ENCODE data around the gene CD3D.

CD3D gene

DNA sequence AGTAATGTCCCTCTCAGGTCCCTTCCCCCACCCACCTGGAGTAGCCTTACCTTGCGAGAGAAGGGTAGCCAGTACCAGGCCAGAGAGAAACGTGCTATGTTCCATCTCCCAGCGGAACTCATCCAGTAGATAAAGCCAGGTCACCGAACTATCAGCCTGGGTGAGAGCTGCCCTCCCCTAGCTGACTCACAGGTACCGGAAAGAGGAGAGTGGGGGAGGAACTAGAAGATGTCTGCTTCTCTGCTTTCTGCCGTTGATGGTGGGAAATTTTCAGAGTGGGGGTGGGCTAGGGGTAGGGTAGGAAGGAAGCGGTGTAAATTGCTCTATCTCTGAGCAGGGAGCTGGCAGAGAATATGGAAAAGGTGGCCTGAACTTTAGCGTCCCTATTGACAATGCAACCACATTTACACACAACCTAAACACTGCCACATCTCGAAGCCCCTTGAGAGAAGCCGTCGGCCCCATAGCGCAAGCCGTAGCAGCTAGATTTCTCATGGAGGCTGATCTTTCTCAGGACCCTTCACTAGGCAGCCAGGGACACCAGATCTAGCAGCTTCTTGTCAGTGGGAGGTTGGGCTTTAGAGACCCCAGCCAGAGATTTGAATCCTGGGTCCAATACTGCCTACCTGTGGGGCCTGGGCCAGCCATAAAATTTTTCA, at the start of gene CD3D:
TSS of gene CD3D (minus strand) at position 203 of the 659 bp plus-strand sequence. CDS start at position 105, 98 bp downstream.
- peak; percentile 33 to 61 (median 50) for DNase-seq (ENCODE audit: low read depth in 3 of 3)

DNA sequence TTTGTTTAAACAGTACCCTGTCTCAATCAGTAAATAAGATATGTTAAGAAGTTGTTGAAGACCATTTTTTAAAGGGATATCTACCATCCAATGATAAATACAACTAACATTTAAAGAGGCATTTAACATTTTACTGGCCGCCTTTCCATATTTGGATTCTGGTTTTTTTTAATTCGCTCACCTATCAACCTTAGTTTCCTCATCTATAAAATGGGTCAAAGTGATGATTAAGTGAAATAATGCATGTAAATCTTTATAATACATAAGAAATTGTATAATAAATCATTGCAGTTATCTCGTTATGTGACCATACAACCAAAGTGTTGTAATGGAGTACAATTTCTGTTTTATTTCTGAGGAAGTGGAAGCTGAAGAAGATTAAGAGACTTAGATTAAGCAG, 41.2 kb upstream of the CD3D start:
- no peak for DNase-seq (ENCODE audit: low read depth in 3 of 3)

DNA sequence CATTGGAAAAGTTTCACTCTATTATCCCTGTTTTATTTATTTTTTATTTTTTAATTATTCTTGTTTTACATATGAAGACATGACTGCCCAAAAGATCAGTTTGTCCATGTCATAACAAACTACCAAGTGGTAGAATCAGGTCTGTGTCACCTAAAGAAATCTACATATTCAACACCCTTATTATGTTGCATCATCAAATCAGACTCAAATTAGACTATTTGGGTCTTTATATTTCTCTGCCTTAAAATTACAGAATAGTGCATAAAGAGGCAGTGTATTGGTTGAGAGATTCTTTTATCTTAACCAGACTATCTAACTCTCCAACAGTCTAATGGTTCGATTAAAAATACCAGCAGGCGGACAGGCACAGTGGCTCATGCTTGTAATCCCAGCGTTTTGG, 40.4 kb upstream of the CD3D start:
- DNase-seq (ENCODE audit: low read depth in 3 of 3) = no peak

DNA sequence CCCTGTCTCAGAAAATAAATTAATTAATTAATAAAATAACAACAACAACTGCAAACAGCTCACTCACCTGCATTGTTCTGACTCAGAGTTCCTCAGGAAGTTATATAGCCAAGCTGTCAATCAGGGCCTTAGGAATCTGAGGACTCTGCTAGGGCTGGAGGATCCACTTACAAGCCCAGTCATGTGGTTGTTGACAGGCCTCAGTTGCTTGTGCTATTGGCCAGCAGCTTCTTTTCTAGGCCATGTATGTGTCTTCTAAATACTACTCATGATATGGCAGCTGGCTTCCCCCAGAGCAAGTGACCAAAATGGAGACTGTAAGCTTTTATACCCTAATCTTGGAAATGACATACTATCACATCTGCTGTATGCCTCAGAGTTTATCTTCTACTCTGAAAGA, 38.1 kb upstream of the CD3D start:
- DNase-seq (ENCODE audit: low read depth in 3 of 3) = no peak

DNA sequence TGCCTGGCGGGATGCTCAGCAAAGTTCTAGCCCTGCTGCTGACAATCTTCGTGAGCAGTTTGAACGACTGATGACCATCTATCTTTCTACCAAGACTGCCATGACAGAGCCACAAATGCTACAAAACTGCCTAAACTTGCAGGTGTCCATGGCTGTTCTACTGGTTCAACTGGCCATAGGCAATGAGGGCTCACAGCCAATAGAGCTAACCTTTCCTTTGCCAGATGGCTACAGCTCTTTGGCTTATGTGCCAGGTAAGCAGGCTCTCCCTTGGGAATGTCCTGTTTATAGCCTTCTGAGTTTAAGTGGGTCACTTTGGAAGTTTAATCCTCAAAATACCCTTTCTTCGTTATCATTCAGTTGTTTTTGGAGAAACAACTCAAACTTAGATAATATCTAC, 37.0 kb upstream of the CD3D start:
- no peak for DNase-seq (ENCODE audit: low read depth in 3 of 3)

DNA sequence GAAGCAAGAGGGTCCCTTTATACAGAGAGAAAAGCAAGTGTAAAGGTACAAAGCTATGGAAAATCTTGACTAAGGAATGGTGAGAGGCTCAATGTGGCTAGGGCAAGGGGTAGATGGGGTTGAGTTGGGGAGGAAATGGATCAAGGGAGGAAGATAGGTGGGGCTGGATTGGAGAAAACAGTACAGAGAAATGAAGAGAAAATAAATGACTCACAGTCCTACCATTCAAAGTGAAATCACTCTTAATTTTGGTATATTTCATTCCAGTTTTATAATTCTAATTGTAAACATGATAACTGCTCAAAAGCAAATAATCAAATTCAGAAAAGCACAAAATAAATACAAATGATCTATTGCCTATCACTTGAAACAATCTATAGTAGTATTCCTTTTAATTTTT, 33.5 kb upstream of the CD3D start:
- DNase-seq (ENCODE audit: low read depth in 3 of 3) = no peak

DNA sequence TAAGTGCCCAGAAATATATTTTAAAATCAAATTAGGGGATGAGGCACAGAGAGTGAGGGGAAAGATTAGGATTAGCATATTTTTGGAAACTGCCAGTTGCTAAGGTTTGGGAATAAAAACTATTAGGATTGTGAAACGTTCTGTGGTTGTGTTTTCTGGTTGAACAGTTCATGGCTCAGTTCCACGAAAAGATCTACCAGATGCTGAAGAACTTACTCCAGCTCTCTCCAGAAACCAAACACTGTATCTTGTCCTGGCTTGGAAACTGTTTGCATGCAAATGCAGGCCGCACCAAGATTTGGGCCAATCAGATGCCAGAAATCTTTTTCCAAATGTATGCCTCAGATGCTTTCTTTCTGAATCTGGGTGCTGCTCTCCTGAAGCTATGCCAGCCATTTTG, 32.2 kb upstream of the CD3D start:
- no peak for DNase-seq (ENCODE audit: low read depth in 3 of 3)

DNA sequence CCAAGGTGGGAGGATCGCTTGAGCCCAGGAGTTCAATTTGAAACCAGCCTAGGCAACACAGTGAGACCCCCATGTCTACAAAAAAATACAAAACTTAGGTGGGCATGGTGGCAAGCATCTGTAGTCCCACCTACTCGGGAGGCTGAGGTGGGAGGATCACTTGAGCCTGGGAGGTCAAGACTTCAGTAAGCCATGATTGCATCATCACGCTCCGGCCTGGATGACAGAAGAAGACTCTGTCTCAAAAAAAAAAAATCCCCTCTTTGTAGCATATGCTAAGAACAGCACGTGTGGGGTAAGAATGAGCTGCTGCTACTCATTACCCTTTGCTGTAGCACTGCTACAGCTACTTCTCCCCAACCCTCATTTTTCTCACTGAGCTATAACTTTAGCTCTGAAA, 31.4 kb upstream of the CD3D start:
- DNase-seq (ENCODE audit: low read depth in 3 of 3) = no peak

DNA sequence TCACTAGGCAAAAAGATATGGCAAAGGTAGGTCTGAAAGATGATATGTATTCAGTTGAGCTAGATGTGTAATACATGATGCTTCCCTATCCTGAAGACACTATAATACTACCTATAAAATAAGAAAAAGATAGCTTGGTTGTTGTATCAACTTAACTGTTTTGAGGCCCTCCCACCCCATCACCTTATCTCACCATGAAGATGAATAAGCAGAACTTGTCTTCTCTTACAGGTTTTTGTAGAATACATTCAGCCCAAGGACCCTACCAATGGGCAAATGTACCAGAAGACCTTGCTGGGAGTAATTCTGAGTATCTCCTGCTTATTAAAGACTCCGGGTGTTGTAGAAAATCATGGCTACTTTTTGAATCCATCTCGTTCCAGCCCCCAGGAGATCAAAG, 30.8 kb upstream of the CD3D start:
- no peak for DNase-seq (ENCODE audit: low read depth in 3 of 3)

DNA sequence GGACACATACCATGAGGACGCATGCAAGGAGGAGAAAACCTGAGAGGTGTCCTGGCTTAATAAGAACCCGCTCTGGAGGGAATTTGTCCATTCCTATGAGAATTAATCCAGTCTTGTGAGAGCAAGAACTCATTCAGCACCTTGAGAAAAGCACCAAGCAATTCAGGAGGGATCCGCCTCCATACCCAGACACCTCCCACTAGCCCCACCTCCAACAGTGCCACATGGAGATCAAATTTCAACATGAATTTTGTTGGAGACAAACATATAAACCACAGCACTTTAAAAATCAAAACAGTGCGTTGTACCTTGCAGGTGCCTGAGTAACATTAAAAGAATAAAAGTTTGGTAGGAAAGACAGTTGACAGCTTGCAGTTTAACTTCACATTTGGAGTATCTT, 28.3 kb upstream of the CD3D start:
- DNase-seq (ENCODE audit: low read depth in 3 of 3) = no peak

DNA sequence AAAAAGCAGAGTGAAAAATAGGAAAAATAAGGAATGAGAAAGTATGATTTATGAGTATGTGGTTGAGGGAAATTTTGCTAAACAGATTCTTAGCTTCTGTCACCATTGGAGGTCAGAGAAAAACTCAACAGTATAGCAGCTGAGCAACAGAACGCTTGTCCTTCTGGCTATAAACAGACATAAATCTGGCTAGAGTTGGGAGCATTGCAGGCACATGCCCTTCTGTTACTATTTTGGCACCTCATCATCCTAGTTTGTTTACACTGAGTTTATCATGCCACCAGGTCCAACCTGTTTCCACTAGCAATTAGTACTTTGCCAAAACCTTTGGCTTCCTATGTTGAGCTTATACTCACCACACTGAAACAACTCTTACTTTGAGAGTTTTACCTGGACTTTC, 23.8 kb upstream of the CD3D start:
- no peak for DNase-seq (ENCODE audit: low read depth in 3 of 3)

DNA sequence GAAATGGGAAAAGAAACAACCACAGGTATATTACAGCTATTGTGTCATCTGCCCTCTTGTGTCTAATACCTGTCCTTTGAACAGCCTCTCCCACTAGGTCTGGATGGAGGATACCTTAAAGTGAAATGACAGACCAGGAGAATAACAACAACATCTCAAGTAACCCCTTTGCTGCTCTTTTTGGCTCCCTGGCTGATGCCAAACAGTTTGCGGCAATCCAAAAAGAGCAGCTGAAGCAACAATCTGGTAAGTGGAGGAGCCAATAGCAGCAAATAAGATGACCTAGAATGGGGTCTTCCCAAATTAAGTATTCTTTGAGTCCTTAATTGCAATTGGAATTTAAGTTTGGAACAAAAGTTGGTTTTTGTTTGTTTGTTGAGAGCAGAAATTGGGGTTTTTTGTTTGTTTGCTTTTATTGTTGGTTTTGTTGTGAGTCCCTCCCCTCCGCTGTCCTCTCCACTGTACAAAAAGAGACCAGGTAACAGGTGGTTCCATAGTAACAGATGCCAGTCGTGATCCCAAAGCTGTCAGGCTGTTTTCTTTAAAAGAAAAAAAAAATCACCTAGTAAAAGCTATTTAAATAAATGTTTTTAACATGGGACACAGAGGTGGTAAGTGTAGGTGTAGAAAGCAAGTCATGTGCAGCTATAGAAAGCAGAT, 22.6 kb upstream of the CD3D start:
- no peak for DNase-seq (ENCODE audit: low read depth in 3 of 3)

DNA sequence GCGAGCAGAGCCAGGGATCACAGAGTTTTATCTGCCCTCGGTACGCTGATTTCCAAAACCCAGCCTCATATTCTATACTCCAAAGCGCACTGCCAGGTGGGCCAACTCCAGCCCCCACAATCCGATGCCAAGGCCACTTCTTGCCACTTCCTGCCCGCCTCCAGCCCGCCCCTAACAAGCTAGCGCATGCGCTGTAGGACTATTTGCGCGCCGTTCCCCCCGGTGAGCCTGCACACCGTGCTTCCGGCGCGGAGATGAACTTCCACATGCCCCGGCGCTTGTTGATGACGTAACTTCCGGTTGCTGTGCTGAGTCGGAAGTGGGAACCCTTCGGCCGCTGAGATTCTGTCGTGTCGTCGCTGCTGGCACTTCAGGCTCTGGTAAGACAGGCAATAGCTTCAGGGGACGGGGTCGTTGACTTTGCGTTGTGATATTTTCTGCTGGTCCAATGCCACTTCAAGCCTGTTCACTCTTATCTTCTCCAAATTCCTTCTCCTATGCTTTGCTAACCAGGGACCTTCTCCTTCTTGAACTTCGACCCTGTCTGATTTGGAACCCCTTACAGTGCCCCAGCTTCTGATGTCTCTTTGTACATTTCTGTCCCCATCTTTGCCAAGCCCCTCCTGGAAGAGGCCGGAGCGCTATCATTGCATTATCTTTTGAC, 16.9 kb upstream of the CD3D start, which contains the start of gene UBE4A:
TSS of gene UBE4A (plus strand) at position 306 of the 664 bp plus-strand sequence. CDS start 5,481 bp downstream, outside the sequence.
- peak; percentile 97 to 98 (median 97) for DNase-seq (ENCODE audit: low read depth in 3 of 3)

DNA sequence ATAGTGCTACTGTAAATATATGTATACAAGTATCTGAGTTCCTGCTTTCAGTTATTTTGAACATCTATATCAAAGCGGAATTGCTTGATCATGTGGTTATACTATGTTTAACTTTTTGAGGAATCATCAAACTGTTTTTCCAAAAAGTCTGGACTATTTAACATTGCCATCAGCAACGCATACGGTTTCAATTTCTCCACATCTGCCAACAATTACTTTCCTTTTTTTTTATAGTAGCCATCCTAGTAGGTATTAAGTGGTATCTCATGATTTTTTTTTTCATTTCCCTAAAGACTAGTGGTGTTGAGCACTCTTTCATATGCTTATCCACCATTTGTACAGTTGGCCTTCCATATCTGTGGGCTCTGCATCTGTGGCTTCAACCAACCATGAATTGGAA, 15.6 kb upstream of the CD3D start:
- DNase-seq (ENCODE audit: low read depth in 3 of 3) = no peak

DNA sequence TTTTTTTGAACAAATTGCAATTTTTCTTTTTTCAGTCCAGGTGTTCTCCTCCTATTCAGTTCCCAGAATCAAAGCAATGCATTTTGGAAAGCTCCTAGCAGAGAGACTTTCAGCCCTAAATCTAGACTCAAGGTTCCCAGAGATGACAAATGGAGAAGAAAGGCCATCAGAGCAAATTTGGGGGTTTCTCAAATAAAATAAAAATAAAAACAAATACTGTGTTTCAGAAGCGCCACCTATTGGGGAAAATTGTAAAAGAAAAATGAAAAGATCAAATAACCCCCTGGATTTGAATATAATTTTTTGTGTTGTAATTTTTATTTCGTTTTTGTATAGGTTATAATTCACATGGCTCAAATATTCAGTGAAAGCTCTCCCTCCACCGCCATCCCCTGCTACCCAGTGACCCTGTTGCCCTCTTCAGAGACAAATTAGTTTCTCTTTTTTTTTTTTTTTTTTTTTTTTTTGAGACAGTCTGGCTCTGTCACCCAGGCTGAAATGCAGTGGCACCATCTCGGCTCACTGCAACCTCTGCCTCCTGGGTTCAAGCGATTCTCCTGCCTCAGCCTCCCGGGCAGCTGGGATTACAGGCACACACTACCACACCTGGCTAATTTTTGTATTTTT, 10.7 kb upstream of the CD3D start:
- DNase-seq (ENCODE audit: low read depth in 3 of 3) = no peak

DNA sequence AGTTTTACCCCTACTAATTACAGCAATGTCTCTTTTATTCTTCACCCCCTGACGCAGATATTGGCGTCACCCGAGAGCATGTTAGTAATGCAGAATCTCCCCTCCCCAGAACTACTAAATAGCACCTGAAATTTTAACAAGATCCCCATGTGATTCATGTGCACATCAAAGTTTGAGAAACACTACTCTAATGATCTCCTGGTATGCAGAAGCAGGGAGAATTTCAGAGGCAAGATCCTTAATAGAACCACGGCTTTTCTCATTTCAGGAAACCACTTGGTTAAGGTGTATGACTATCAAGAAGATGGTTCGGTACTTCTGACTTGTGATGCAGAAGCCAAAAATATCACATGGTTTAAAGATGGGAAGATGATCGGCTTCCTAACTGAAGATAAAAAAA, 7.0 kb upstream of the CD3D start:
- no peak for DNase-seq (ENCODE audit: low read depth in 3 of 3)

DNA sequence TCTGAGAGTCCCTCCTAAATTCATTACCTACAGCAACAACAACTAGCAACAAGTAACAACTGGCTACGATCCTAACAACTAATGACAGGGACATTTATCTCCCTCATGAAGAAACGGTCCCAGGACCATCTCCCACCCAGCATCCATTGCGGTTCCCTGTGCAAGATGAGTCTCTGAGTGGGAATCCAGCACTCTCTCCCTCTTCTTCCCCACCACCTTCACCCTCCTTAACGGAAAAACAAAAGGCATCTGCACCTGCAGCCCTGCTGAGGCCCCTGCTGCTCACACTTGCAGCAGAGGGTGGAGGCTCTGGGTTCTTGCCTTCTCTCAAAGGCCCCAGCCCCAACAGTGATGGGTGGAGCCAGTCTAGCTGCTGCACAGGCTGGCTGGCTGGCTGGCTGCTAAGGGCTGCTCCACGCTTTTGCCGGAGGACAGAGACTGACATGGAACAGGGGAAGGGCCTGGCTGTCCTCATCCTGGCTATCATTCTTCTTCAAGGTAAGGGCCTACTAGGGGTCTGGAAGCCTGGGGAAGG, 1.5 kb upstream of the CD3D start, which contains the start of gene CD3G:
TSS of gene CD3G (plus strand) at position 364 of the 535 bp plus-strand sequence. CDS start at position 444, 80 bp downstream.
- peak; percentile 42 to 61 (median 49) for DNase-seq (ENCODE audit: low read depth in 3 of 3)

DNA sequence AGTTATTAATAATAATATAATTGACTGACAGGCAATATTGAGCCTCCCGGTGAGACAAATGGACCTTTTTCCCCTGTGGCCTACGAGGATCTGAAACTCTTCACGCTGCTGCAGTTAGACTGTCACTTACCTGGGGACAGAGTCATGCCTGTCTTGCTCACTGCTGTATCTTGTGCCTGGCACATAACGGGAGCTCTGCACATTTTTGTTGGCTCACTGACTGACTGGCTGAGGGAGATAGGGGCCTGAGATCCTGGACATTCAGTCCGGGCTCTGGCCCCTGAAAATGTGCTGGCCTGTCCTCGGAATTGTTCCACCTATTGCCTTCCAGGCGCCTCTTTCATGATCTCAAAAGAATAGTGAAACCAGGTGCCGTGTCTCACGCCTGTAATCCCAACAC, 743 bp upstream of the CD3D start:
- no peak for DNase-seq (ENCODE audit: low read depth in 3 of 3)

DNA sequence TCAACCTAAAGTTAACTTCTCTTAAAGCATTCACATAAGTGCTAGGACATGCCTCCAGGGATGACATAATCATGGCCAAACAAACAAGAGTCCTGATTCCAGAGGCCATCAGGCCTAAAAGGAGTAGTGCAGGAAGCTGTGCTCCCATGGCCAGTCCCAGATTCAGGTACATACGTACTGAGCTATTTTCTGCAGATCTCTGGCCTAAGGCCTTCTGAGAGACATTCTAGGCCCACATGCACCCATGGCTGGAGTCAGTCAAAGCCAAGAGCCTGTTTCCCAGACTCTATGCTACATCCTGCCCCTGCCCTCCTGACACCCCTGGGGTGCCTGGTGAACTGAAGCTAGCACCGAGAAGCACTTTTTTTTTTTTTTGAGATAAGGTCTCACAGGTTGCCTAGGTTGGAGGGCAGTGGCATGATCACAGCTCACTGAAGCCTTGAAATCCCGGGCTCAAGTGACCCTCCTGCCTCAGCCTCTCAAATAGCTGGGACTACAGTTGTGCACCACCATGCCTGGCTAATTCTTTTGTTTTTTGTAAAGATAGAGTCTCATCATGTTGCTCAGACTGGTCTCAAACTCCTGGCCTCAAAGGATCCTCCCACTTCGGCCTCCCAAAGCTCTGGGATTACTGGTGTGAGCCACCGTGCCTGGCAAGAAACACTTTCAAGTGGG, 553 bp downstream of the CD3D start:
- no peak for DNase-seq (ENCODE audit: low read depth in 3 of 3)

DNA sequence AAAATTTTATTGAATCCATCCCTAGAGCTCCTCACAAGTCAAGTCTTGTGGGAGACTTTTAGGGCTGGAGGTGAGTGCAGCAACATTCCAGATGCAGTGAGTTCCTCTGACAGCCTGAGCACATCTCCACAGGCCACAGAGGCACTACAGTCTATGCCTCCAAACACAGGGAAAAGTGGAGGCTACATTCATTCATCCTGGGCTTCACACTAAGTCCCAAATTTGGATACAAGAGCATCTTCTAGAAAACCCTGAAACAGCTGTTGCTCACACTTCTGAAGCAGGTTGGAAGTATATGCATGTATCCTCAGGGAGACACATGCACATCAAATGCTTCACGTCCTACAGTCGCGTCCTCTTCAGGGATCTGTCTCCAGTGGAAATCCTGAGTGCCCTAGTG, 1.2 kb downstream of the CD3D start:
- no peak for DNase-seq (ENCODE audit: low read depth in 3 of 3)

DNA sequence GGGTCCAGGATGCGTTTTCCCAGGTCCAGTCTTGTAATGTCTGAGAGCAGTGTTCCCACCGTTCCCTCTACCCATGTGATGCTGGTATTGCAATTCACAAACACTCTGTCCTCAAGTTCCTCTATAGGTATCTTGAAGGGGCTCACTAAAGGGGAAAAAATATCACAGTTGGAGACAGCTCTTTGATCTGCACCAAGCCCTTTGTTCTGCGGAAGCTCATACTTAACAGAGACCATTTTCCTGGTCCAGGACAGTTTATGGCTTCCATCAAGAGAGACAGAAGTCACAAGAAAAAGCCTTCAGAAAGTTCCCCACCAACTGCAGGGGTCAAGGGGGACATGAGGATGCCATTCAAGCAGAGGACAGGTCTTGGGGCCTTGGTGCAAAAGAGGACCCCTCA, 2.1 kb downstream of the CD3D start:
- DNase-seq (ENCODE audit: low read depth in 3 of 3) = no peak

Measured in stimulated activated CD4-positive, alpha-beta T cell treated with anti-CD3 and anti-CD28 coated beads, TNF-alpha, amount 100 ng/mL, for 4 hours (primary cell).